HT1080 (cell line): ENCODE data around the gene SRRM5. TPM values are rescaled to one million over a fixed set of nuclear protein-coding genes. Genes with fewer than 3 reads are reported as not detected.

Source experiments
- small RNA-seq: library from RNA; depleted of rRNA; stranded (forward); fragments of <200 nt; gene quantifications from one replicate; pipeline ENCODE3, GENCODE V24; 2014
- total RNA-seq: library from RNA; depleted of rRNA; stranded (reverse); fragments of >200 nt; shearing (Covaris generic); gene quantifications from 2 replicates; pipeline ENCODE4 v1.2.3, GENCODE V29; 2014; rRNA removed

SRRM5 gene
- total RNA-seq, 1 experiment from 2014 or later = not detected

Small RNA genes lying within 50 kb of the gene (small RNA-seq; reads per million reads assigned to genes)
- not detected for gene RN7SL368P

Other genes starting within 250 kb of the SRRM5 start
- not detected in 2 replicates for gene TEX101, start 197.2 kb upstream of the SRRM5 start, total RNA-seq
- gene LYPD3, start 146.5 kb upstream of the SRRM5 start, total RNA-seq = not detected in 2 replicates
- 5.3 and 7.0 TPM in 2 replicates for gene PHLDB3, start 107.3 kb upstream of the SRRM5 start, total RNA-seq
- 30.5 and 31.1 TPM in 2 replicates for gene ETHE1, start 84.9 kb upstream of the SRRM5 start, total RNA-seq
- not detected in 2 replicates for gene ZNF575, start 78.9 kb upstream of the SRRM5 start, total RNA-seq
- gene XRCC1, start 36.6 kb upstream of the SRRM5 start, total RNA-seq = 24.3 and 32.5 TPM in 2 replicates
- gene PINLYP, start 36.3 kb upstream of the SRRM5 start, total RNA-seq = 0.58 TPM in 1 of 2 replicates, not detected in the other
- 7.1 and 12.4 TPM in 2 replicates for gene IRGQ, start 16.0 kb upstream of the SRRM5 start, total RNA-seq
- gene ZNF576, start 15.5 kb upstream of the SRRM5 start, total RNA-seq = 19.4 and 19.9 TPM in 2 replicates
- gene ZNF428, start 7.5 kb downstream of the SRRM5 start, total RNA-seq = 23.6 and 24.8 TPM in 2 replicates
- 1.3 and 1.5 TPM in 2 replicates for gene CADM4, start 27.8 kb downstream of the SRRM5 start, total RNA-seq
- gene PLAUR, start 58.1 kb downstream of the SRRM5 start, total RNA-seq = 217 and 240 TPM in 2 replicates
- not detected in 2 replicates for gene IRGC, start 104.0 kb downstream of the SRRM5 start, total RNA-seq
- gene SMG9, start 142.9 kb downstream of the SRRM5 start, total RNA-seq = 29.0 and 37.5 TPM in 2 replicates
- gene KCNN4, start 168.9 kb downstream of the SRRM5 start, total RNA-seq = 108 and 120 TPM in 2 replicates
- 0.07 and 0.37 TPM in 2 replicates for gene LYPD5, start 190.4 kb downstream of the SRRM5 start, total RNA-seq
- gene ZNF283, start 215.2 kb downstream of the SRRM5 start, total RNA-seq = 4.3 and 6.0 TPM in 2 replicates